A673 (cell line): ENCODE results near the gene ALDH16A1. TPM values are rescaled to one million over a fixed set of nuclear protein-coding genes. Genes with fewer than 3 reads are reported as not detected.

ENCODE experiments used
- BruUV-seq: library from RNA; stranded (reverse); fragments of 400-500 nt; replicated peaks from 2 replicates; lab custom pipeline; 2021; lab: Mats Ljungman, UMichigan
- CTCF ChIA-PET: fragments of 300-600 bp; sonication (Branson Sonifier 250); formaldehyde crosslinking; loops from one replicate; lab custom pipeline; 2022; ENCODE audit warnings: antibody characterized with exemption; lab: Charles Lee
- POLR2A ChIA-PET: fragments of 300-600 bp; sonication (Branson Sonifier 250); formaldehyde crosslinking; loops from one replicate; lab custom pipeline; 2022; ENCODE audit warnings: antibody characterized with exemption; ENCODE audit not compliant: low non-redundant PET; lab: Charles Lee
- DNase-seq: peaks from one replicate; pipeline ENCODE4 v3.0.0-alpha.2; 2015; ENCODE audit warnings: low spot score
- H3K27ac ChIP-seq: fragments of 200-600 bp; sonication (generic); 2 replicates; pipeline ENCODE4 v1.5.1; 2016; ENCODE audit warnings: mixed run types, low read depth, mild to moderate bottlenecking, mixed read lengths, antibody characterized with exemption, low read length; ENCODE audit not compliant: poor library complexity, severe bottlenecking
- H3K27me3 ChIP-seq: fragments of 200-600 bp; sonication (generic); replicated peaks from 2 replicates; pipeline ENCODE4 v1.6.1; 2017; ENCODE audit warnings: mixed run types, low read depth, mild to moderate bottlenecking, mixed read lengths, antibody characterized with exemption, low read length; ENCODE audit not compliant: insufficient read depth, poor library complexity
- H3K36me3 ChIP-seq: fragments of 200-600 bp; sonication (generic); 2 replicates; pipeline ENCODE4 v1.6.1; 2016; ENCODE audit warnings: mixed run types, mild to moderate bottlenecking, mixed read lengths, antibody characterized with exemption, low read length; ENCODE audit not compliant: insufficient read depth, poor library complexity, severe bottlenecking
- H3K4me1 ChIP-seq: fragments of 200-600 bp; sonication (generic); 2 replicates; pipeline ENCODE4 v1.6.1; 2017; ENCODE audit warnings: mixed run types, mild to moderate bottlenecking, mixed read lengths, antibody characterized with exemption, low read length; ENCODE audit not compliant: insufficient read depth, poor library complexity, severe bottlenecking
- H3K4me3 ChIP-seq: fragments of 200-600 bp; sonication (generic); 2 replicates; pipeline ENCODE4 v1.5.1; 2016; ENCODE audit warnings: low read depth, mixed run types, mild to moderate bottlenecking, mixed read lengths, low read length; ENCODE audit not compliant: poor library complexity, severe bottlenecking
- H3K9me3 ChIP-seq: fragments of 200-600 bp; sonication (generic); 2 replicates; pipeline ENCODE4 v1.6.1; 2016; ENCODE audit warnings: mixed run types, low read depth, mild to moderate bottlenecking, mixed read lengths, antibody characterized with exemption, low read length; ENCODE audit not compliant: poor library complexity, severe bottlenecking
- CTCF ChIP-seq: fragments of 300-800, 200-600 bp; sonication (generic); conservative IDR thresholded peaks from 2 replicates; pipeline ENCODE4 v1.5.1; 2017; ENCODE audit warnings: low read depth, mild to moderate bottlenecking, antibody characterized with exemption, low read length, moderate library complexity, mixed read lengths
- EZH2 ChIP-seq: fragments of 200-600 bp; sonication (generic); IDR thresholded peaks from 2 replicates; pipeline ENCODE4 v1.6.1; 2017; ENCODE audit warnings: borderline replicate concordance, low read depth, mild to moderate bottlenecking, mixed read lengths, antibody characterized with exemption, low read length; ENCODE audit not compliant: poor library complexity, severe bottlenecking
- intact Hi-C: fragments of 100-400 bp; cut with micrococcal nuclease; formaldehyde crosslinking; loops from one replicate; pipeline ENCODE4 v1.10.0; 2022; ENCODE audit not compliant: unreplicated experiment
- microRNA-seq: library from miRNA; unstranded; fragments of <30 nt; microRNA quantifications from one replicate; pipeline ENCODE4 v1.2.0, GENCODE V29; 2021
- total RNA-seq: library from RNA; stranded (reverse); gene quantifications from 2 replicates; pipeline ENCODE4 v1.2.3, GENCODE V29; 2021

Gene ALDH16A1
- total RNA-seq, 1 experiment from 2014 or later: 23.2 TPM

DNA sequence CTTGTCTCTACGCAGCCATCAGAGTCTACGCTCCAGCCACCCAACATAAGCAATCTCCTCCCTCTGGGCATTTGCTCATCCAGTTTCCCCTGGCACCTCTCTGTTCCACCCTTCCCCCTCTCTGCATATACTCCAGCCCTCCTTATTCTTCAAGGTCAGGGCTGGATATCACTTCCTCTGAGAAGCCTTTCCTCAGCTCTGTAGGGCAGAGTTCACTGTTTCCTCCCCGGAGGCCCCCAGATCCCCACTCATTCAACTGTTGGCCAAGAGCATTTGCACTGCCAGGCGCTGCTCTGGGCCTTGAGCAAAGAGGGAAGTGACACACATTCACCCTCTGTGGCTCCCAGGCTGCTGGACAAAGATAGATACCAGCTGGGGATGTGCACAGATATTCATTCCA lies 62.7 kb downstream of the ALDH16A1 start:
- H3K9me3 ChIP-seq: no peaks in the 10 kb centered on the region
- H3K4me3 ChIP-seq: peak overlapping the region; percentile 84
- ChIA-PET POLR2A (no interaction called here), CTCF (no interaction called here)
- H3K4me1 ChIP-seq: peaks cover 30% of the 10 kb centered on the region
- peak overlapping the region; percentile 95 for H3K27ac ChIP-seq
- TF ChIP-seq EZH2 (no peak), CTCF (no peak)
- BruUV-seq: no TSS peak
- H3K36me3 ChIP-seq: peaks cover 36% of the 10 kb centered on the region
- H3K27me3 ChIP-seq: no peaks in the 10 kb centered on the region
- intact Hi-C loops: loop anchor here (10.0 kb wide), 1 partner anchor 1219 kb away; no protein-coding TSS in a partner anchor
- DNase-seq: no peak

DNA sequence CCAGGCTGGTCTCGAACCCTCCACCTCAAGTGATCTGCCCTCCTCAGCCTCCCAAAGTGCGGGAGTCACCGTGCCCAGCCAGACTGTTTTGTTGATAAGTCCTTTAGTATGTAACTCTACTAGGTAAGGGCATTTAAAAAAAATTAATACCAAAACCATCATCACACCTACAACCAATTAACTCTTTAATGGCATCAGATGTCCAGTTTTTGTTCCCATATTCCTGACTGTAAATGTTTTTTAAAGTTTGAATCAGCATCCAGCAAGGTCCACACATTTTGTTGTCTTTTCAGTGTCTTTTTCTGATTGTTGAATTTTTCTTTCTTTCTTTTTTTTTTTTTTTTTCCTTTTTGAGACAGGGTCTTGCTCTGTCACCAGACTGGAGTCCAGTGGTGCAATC lies 65.0 kb downstream of the ALDH16A1 start:
- H3K9me3 ChIP-seq: no peaks in the 10 kb centered on the region
- H3K27ac ChIP-seq: no peak overlapping the region
- peaks cover 50% of the 10 kb centered on the region for H3K36me3 ChIP-seq
- intact Hi-C loops: loop anchor here (10.0 kb wide), 1 partner anchor 1217 kb away; no protein-coding TSS in a partner anchor
- POLR2A ChIA-PET: no interaction called here
- H3K4me3 ChIP-seq: no peak overlapping the region
- peaks cover 11% of the 10 kb centered on the region for H3K4me1 ChIP-seq
- CTCF ChIA-PET: no interaction called here
- TF ChIP-seq CTCF (no peak), EZH2 (no peak)
- no peaks in the 10 kb centered on the region for H3K27me3 ChIP-seq
- BruUV-seq: no TSS peak
- DNase-seq: no peak

Small RNA genes within 50 kb of the gene (microRNA-seq; reads per million reads assigned to microRNA genes)
- gene MIR150: 38.3 reads per million, percentile 53 among the genes with 10 or more reads in this experiment

Other genes with a start within 250 kb of the ALDH16A1 start
- gene SLC6A16, start 128.0 kb upstream of the ALDH16A1 start, total RNA-seq: 3.7 and 4.4 TPM in 2 replicates
- not detected in 2 replicates for gene CD37, start 117.8 kb upstream of the ALDH16A1 start, total RNA-seq
- 121 and 125 TPM in 2 replicates for gene TEAD2, start 90.8 kb upstream of the ALDH16A1 start, total RNA-seq
- gene DKKL1, start 89.3 kb upstream of the ALDH16A1 start, total RNA-seq: 1.2 and 1.6 TPM in 2 replicates
- 0.37 TPM in 1 of 2 replicates, not detected in the other for gene KASH5, start 65.0 kb upstream of the ALDH16A1 start, total RNA-seq
- gene PTH2, start 29.8 kb upstream of the ALDH16A1 start, total RNA-seq: not detected in 2 replicates
- not detected in 2 replicates for gene GFY, start 27.8 kb upstream of the ALDH16A1 start, total RNA-seq
- gene SLC17A7, start 11.7 kb upstream of the ALDH16A1 start, total RNA-seq: 1.7 and 1.8 TPM in 2 replicates
- gene PIH1D1, start 1.4 kb upstream of the ALDH16A1 start, total RNA-seq: 122 and 131 TPM in 2 replicates
- gene FLT3LG, start 21.0 kb downstream of the ALDH16A1 start, total RNA-seq: 6.5 and 6.9 TPM in 2 replicates
- 2,390 and 2,393 TPM in 2 replicates for gene RPL13A, start 34.4 kb downstream of the ALDH16A1 start, total RNA-seq
- gene RPS11, start 43.2 kb downstream of the ALDH16A1 start, total RNA-seq: 2,088 and 2,093 TPM in 2 replicates
- 396 and 482 TPM in 2 replicates for gene FCGRT, start 59.4 kb downstream of the ALDH16A1 start, total RNA-seq
- gene RCN3, start 74.8 kb downstream of the ALDH16A1 start, total RNA-seq: 82.9 and 95.3 TPM in 2 replicates
- 169 and 178 TPM in 2 replicates for gene NOSIP, start 127.3 kb downstream of the ALDH16A1 start, total RNA-seq
- gene PRRG2, start 128.1 kb downstream of the ALDH16A1 start, total RNA-seq: 1.5 and 1.9 TPM in 2 replicates
- 51.4 and 54.0 TPM in 2 replicates for gene PRR12, start 138.0 kb downstream of the ALDH16A1 start, total RNA-seq
- gene RRAS, start 186.9 kb downstream of the ALDH16A1 start, total RNA-seq: 27.6 and 32.4 TPM in 2 replicates
- 92.7 and 98.2 TPM in 2 replicates for gene SCAF1, start 189.0 kb downstream of the ALDH16A1 start, total RNA-seq
- gene IRF3, start 212.6 kb downstream of the ALDH16A1 start, total RNA-seq: 81.7 and 88.0 TPM in 2 replicates
- 97.4 and 99.1 TPM in 2 replicates for gene BCL2L12, start 212.7 kb downstream of the ALDH16A1 start, total RNA-seq
- gene PRMT1, start 224.0 kb downstream of the ALDH16A1 start, total RNA-seq: 523 and 536 TPM in 2 replicates
- 4.3 TPM in 2 replicates for gene ADM5, start 236.4 kb downstream of the ALDH16A1 start, total RNA-seq
- gene CPT1C, start 237.9 kb downstream of the ALDH16A1 start, total RNA-seq: 23.3 and 30.0 TPM in 2 replicates